ENCODE measurements around the gene ACP7.
"Not testable (repeated sequence)": the region's sequence is repeated elsewhere in the genome, so short reads cannot be mapped to it uniquely, and the experiment has no call there.

Gene ACP7

GRCh38 chr19:39083983-39084731, at the start of gene ACP7:
Gene ACP7 (plus strand): TSS chr19:39084368. CDS start chr19:39085270, 902 bp downstream.
- no peak for DNase-seq

- DNase-seq = no peak
Measured at GRCh38 chr19:39036581-39036980, 47.6 kb upstream of the ACP7 start.

- DNase-seq = no peak
Measured at GRCh38 chr19:39037194-39037593, 47.0 kb upstream of the ACP7 start.

GRCh38 chr19:39038098-39038497, 46.1 kb upstream of the ACP7 start:
- DNase-seq = no peak

GRCh38 chr19:39045506-39045905, 38.7 kb upstream of the ACP7 start:
- no peak for DNase-seq

GRCh38 chr19:39046037-39046821, 37.9 kb upstream of the ACP7 start:
- no peak for DNase-seq

- DNase-seq = no peak
Measured at GRCh38 chr19:39047073-39047472, 37.1 kb upstream of the ACP7 start.

- DNase-seq = no peak
Measured at GRCh38 chr19:39052243-39052746, 31.9 kb upstream of the ACP7 start.

GRCh38 chr19:39052846-39053245, 31.3 kb upstream of the ACP7 start:
- no peak for DNase-seq

GRCh38 chr19:39053276-39054090, 30.7 kb upstream of the ACP7 start:
- no peak for DNase-seq

- no peak for DNase-seq
Measured at GRCh38 chr19:39054091-39054470, 30.1 kb upstream of the ACP7 start.

- DNase-seq = no peak
Measured at GRCh38 chr19:39057615-39058014, 26.6 kb upstream of the ACP7 start.

GRCh38 chr19:39059302-39059701, 24.9 kb upstream of the ACP7 start:
- DNase-seq = no peak

- no peak for DNase-seq
Measured at GRCh38 chr19:39060171-39060570, 24.0 kb upstream of the ACP7 start.

GRCh38 chr19:39064405-39064804, 19.8 kb upstream of the ACP7 start:
- DNase-seq = no peak

GRCh38 chr19:39065928-39066327, 18.2 kb upstream of the ACP7 start:
- no peak for DNase-seq

GRCh38 chr19:39067104-39067503, 17.1 kb upstream of the ACP7 start:
- DNase-seq = no peak

GRCh38 chr19:39068259-39068658, 15.9 kb upstream of the ACP7 start:
- not testable (repeated sequence) for DNase-seq

- no peak for DNase-seq
Measured at GRCh38 chr19:39070888-39071287, 13.3 kb upstream of the ACP7 start.

- no peak for DNase-seq
Measured at GRCh38 chr19:39074205-39074692, 9.9 kb upstream of the ACP7 start.

GRCh38 chr19:39074942-39075341, 9.2 kb upstream of the ACP7 start:
- DNase-seq = no peak

GRCh38 chr19:39077323-39077722, 6.8 kb upstream of the ACP7 start:
- DNase-seq = no peak
